Large intestine (tissue), 3 donors: ENCODE results near the gene LRRC8D. TPM values are rescaled to one million over a fixed set of nuclear protein-coding genes. Genes with fewer than 3 reads are reported as not detected.

Experiments used
- DNase-seq, 2 donors: peaks; one replicate each; pipeline versions ENCODE4 v3.0.0 to v3.0.0-alpha.2; 2013
- H3K27ac ChIP-seq: one replicate; pipeline ENCODE4 v1.5.1; 2013; ENCODE audit warnings: low read length
- H3K27me3 ChIP-seq: 2 replicates; pipeline ENCODE4 v1.6.1; 2013; ENCODE audit warnings: low read length; ENCODE audit not compliant: control insufficient read depth, insufficient read depth
- H3K36me3 ChIP-seq: 2 replicates; pipeline ENCODE4 v1.6.1; 2013; ENCODE audit warnings: low read length; ENCODE audit not compliant: control insufficient read depth, insufficient read depth
- H3K4me1 ChIP-seq: one replicate; pipeline ENCODE4 v1.6.1; 2013; ENCODE audit warnings: low read length; ENCODE audit not compliant: control insufficient read depth, insufficient read depth
- H3K4me3 ChIP-seq: one replicate; pipeline ENCODE4 v1.5.1; 2013; ENCODE audit warnings: low read length
- H3K9me3 ChIP-seq: one replicate; pipeline ENCODE4 v1.6.1; 2013; ENCODE audit warnings: mild to moderate bottlenecking, low read depth, low read length, moderate library complexity; ENCODE audit not compliant: control insufficient read depth
- WGBS: methylation state at CpG from one replicate; pipeline ENCODE4 v1.1.5; 2013; ENCODE audit warnings: low lambda C conversion rate; ENCODE audit not compliant: insufficient coverage; 5-methylcytosine and 5-hydroxymethylcytosine counted together
- polyA plus RNA-seq: library from polyadenylated mRNA; unstranded; fragments of 120-200 nt; gene quantifications from one replicate; pipeline ENCODE4 v1.2.1, GENCODE V29; 2013

The LRRC8D gene
- polyA plus RNA-seq, 1 donor = 33.3 TPM

GRCh38 chr1:89865498-89866382 is 44.9 kb downstream of the LRRC8D start:
- no peaks in the 10 kb centered on the region for H3K27me3 ChIP-seq
- DNase-seq = peak; percentile 86 to 94
- WGBS = no CpG with 5 or more reads among the region's 4 CpGs
- peak overlapping the region; percentile 88 for H3K27ac ChIP-seq
- H3K9me3 ChIP-seq = no peaks in the 10 kb centered on the region
- peaks cover 17% of the 10 kb centered on the region for H3K4me1 ChIP-seq
- no peak overlapping the region for H3K4me3 ChIP-seq
- H3K36me3 ChIP-seq = no peaks in the 10 kb centered on the region

DNA sequence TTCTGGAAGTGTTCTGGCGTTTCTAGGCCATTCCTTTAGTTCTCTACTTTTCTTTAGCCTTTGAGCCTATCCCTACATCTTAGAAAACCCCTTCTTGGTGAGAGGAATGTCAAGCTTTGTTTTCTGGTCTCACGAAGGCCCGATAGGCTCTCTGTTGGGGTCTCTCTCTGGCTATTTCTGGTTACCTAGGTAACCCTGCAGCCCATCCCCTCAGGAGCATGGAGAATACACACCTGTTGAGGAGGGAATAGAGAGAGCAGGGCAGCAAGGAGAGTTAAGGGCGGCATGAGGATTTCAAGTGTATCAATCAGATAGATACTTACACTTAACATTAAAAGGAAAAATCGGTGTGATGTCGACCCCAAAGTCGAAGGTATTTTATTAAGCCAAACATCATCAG is 45.7 kb downstream of the LRRC8D start:
- 80% methylated on average over 2 of the region's 7 CpGs for WGBS
- peaks cover 20% of the 10 kb centered on the region for H3K4me1 ChIP-seq
- DNase-seq = peak in 1 of 2 donors; percentile 10
- H3K27me3 ChIP-seq = no peaks in the 10 kb centered on the region
- peak overlapping the region; percentile 88 for H3K27ac ChIP-seq
- H3K36me3 ChIP-seq = no peaks in the 10 kb centered on the region
- H3K9me3 ChIP-seq = no peaks in the 10 kb centered on the region
- no peak overlapping the region for H3K4me3 ChIP-seq

GRCh38 chr1:89870998-89871397 is 50.2 kb downstream of the LRRC8D start:
- DNase-seq = peak in 1 of 2 donors; percentile 12
- Histone ChIP-seq H3K9me3 (no peaks in the 10 kb centered on the region), H3K4me1 (peaks cover 8% of the 10 kb centered on the region), H3K27ac (no peak overlapping the region), H3K36me3 (no peaks in the 10 kb centered on the region), H3K4me3 (no peak overlapping the region), H3K27me3 (no peaks in the 10 kb centered on the region)
- no CpG with 5 or more reads among the region's 3 CpGs for WGBS

DNA sequence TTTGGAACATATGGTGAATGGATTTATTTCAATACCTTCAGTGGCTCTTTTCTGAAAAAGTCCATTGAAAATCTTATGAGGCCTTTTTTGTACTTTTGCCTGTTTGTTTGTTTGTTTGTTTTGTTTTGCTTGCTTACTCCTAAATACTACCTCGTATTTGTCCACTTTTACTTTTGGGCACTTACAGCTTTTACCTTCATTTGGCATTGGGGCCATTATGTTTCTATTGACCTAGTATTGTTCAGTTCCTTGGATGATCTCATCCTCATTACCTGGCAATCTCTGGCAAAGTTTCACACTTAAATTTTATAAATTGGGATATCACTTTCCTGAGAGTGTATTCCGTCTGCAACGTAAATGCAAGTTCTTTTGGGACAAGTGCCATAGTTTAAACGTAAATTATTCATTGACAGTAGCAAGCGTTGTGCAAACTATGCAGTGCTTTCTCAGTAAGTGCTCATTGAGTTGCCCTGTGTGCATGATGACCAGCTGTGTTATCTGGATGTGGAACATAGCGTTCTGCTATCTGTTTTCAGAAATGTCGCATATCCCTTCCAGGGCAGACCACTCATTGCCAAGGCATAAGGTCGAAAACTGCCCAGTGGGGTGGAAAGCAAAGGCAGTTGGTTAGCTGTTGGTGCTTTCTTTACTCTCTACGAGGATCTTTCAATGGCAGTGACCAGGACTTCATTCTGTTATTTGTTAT is 51.1 kb downstream of the LRRC8D start:
- no peak for DNase-seq
- Histone ChIP-seq H3K27ac (no peak overlapping the region), H3K4me3 (no peak overlapping the region), H3K36me3 (no peaks in the 10 kb centered on the region), H3K9me3 (no peaks in the 10 kb centered on the region), H3K4me1 (peaks cover 3% of the 10 kb centered on the region), H3K27me3 (no peaks in the 10 kb centered on the region)
- WGBS = 81% methylated on average over 2 of the region's 9 CpGs

DNA sequence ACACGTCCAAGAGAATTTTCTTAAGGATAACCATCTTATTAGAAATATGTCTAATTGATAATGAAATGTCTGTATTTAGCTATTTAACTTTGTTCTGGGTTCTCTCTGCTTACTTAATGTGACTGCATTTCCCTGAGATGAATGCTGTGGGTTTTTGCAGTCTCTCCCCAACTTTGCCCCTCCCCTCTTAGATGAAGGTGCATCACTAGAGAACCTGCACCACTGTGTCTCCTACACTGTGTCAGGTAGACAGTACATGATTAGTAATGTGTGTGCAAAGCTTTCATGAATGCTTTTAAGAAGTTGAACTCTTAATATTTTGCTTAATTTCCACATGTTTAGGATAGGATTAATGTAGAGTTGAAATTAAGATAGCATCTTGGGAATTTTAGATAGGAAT is 51.7 kb downstream of the LRRC8D start:
- Histone ChIP-seq H3K4me3 (no peak overlapping the region), H3K27ac (no peak overlapping the region), H3K27me3 (no peaks in the 10 kb centered on the region), H3K9me3 (no peaks in the 10 kb centered on the region), H3K36me3 (no peaks in the 10 kb centered on the region), H3K4me1 (peaks cover 3% of the 10 kb centered on the region)
- no CpG with 5 or more reads among the region's 1 CpG for WGBS
- DNase-seq = no peak

DNA sequence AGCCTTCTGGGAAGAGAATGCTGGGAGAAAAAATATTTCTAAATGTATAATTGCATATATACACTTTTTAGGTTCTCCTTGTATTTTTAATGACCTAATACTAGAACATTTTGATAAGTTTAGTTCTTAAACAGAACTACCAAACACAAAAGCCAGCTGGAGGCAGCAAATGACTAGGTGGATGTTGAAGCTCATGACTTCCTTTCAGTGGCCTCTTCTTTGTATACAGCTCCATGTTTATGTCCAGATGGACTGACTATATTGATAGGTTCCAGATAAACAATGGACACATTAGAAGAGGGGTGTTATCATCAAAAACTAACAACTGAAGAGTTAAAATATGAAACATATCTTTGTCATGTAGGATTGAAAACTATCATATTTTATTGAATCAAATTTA is 52.5 kb downstream of the LRRC8D start:
- Histone ChIP-seq H3K4me1 (peaks cover 3% of the 10 kb centered on the region), H3K27me3 (no peaks in the 10 kb centered on the region), H3K36me3 (no peaks in the 10 kb centered on the region), H3K9me3 (no peaks in the 10 kb centered on the region), H3K27ac (no peak overlapping the region), H3K4me3 (no peak overlapping the region)
- no peak for DNase-seq

DNA sequence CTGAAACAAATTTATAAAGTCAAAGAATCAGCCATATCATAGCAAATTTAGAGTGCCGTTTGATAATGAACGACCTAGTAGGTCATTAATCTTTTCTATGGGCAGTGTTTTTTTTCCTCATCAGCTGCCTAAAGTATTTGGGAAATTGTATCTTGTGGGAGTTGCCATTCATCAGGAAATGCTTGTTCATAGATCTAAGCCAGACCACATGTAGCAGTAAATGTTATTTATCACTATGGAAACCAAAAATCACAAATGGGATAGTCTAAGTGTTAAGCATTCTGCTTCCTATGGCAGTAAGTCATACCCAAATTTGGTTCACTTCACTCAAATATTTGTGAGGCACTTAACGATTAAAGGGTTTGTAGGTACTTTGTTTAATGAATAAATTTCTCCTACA is 52.9 kb downstream of the LRRC8D start:
- 43% methylated on average over 2 of the region's 3 CpGs for WGBS
- H3K27me3 ChIP-seq = no peaks in the 10 kb centered on the region
- no peak overlapping the region for H3K4me3 ChIP-seq
- H3K27ac ChIP-seq = no peak overlapping the region
- no peaks in the 10 kb centered on the region for H3K9me3 ChIP-seq
- H3K36me3 ChIP-seq = no peaks in the 10 kb centered on the region
- H3K4me1 ChIP-seq = peaks cover 3% of the 10 kb centered on the region
- peak in 1 of 2 donors; percentile 45 for DNase-seq

DNA sequence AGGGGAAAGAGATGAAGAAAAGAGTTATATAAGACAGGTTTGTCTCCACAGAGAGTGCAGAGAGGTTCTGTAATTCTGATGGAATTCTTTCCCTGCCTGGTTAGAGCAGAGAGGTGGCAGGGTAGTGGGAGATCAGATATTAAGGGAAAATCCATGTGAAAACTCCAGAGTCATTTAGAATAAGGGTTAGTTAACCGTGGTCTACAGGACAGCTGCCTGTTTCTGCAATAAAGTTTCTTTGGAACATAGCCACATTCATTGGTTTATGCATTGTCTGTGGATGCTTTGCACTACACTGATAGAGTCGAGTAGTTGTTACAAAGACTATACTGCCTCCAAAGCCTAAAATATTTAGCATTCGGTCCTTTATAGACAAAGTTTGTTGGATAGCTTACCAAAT is 55.6 kb downstream of the LRRC8D start:
- H3K27ac ChIP-seq = no peak overlapping the region
- no peak overlapping the region for H3K4me3 ChIP-seq
- WGBS = no CpG with 5 or more reads among the region's 3 CpGs
- no peaks in the 10 kb centered on the region for H3K36me3 ChIP-seq
- H3K9me3 ChIP-seq = no peaks in the 10 kb centered on the region
- no peak for DNase-seq
- H3K4me1 ChIP-seq = no peaks in the 10 kb centered on the region
- H3K27me3 ChIP-seq = no peaks in the 10 kb centered on the region

GRCh38 chr1:89877756-89878155 is 56.9 kb downstream of the LRRC8D start:
- no CpG with 5 or more reads among the region's 2 CpGs for WGBS
- H3K27me3 ChIP-seq = no peaks in the 10 kb centered on the region
- H3K9me3 ChIP-seq = no peaks in the 10 kb centered on the region
- no peaks in the 10 kb centered on the region for H3K36me3 ChIP-seq
- H3K4me3 ChIP-seq = no peak overlapping the region
- no peaks in the 10 kb centered on the region for H3K4me1 ChIP-seq
- H3K27ac ChIP-seq = no peak overlapping the region
- no peak for DNase-seq

DNA sequence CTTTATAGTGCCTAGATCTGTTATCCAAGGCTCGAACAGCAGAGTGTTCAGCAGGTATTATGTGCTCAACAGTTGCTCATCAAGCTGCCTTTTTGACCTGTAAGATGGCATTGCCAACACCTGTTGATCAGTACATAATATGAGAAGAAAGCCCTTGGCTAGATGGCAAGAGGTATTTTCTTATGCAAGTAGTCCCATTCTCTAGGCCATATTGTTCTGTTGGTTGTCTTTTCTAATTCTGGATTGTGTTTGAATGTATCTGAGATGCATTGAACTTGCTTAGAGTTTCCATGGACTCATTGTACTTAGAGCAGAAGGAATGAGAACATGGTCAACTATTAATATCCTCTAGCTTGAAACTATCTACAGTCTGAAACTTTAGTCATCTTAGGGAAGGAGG is 57.4 kb downstream of the LRRC8D start:
- Histone ChIP-seq H3K4me3 (no peak overlapping the region), H3K4me1 (no peaks in the 10 kb centered on the region), H3K36me3 (no peaks in the 10 kb centered on the region), H3K9me3 (no peaks in the 10 kb centered on the region), H3K27ac (no peak overlapping the region), H3K27me3 (no peaks in the 10 kb centered on the region)
- no CpG with 5 or more reads among the region's 1 CpG for WGBS
- no peak for DNase-seq
